ENCODE data around the gene SCARB2.

DNA sequence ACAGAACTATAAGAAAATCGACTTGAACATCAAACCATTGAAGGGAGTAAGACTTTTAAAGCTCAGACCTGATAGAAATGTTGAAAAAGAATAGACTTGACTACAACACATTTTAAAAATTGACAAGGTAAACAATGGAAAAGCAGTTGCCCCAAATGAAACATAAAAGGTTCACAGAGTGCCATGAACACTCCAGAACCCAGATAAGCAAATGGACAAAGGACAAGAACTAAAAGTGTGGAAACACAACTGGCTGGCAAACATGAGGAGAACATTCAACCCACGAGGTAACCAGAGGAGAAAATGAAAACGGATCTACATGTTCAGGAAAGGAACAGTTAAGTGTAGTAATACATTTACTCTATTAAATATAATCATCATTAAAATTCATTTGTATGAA is 26.5 kb downstream of the SCARB2 start:
- TF ChIP-seq CTCF (conservative IDR thresholded peaks at IDR 0.05 in 1 of 2, IDR thresholded peaks at IDR 0.05 in 1 of 2; ENCODE audit: low read depth in 1 of 2, low read length in 2 of 2) (no peak), EZH2 (IDR thresholded peaks at IDR 0.05; ENCODE audit: low read length, missing control alignments) (no peak)

All from fibroblast of lung (primary cell).